Stromal cell of bone marrow (primary cell): ENCODE measurements around the gene CEACAM20.
"Not testable (repeated sequence)": the region's sequence is repeated elsewhere in the genome, so short reads cannot be mapped to it uniquely, and the experiment has no call there.

Source experiments
- DNase-seq: peaks from one replicate; pipeline ENCODE4 v3.0.0-alpha.2; 2012; ENCODE audit warnings: low read depth

Gene CEACAM20

GRCh38 chr19:44548736-44549135 is 19.3 kb upstream of the CEACAM20 start:
- no peak for DNase-seq

- no peak for DNase-seq
Measured at GRCh38 chr19:44544031-44544430, 14.6 kb upstream of the CEACAM20 start.

GRCh38 chr19:44542671-44543070 is 13.2 kb upstream of the CEACAM20 start:
- no peak for DNase-seq

- no peak for DNase-seq
Measured at GRCh38 chr19:44540736-44541135, 11.3 kb upstream of the CEACAM20 start.

GRCh38 chr19:44539991-44540390 is 10.5 kb upstream of the CEACAM20 start:
- no peak for DNase-seq

- no peak for DNase-seq
Measured at GRCh38 chr19:44539236-44539826, 9.9 kb upstream of the CEACAM20 start.

- not testable (repeated sequence) for DNase-seq
Measured at GRCh38 chr19:44535361-44535760, 5.9 kb upstream of the CEACAM20 start.

GRCh38 chr19:44532819-44533218 is 3.3 kb upstream of the CEACAM20 start:
- no peak for DNase-seq

GRCh38 chr19:44530777-44531176 is 1.3 kb upstream of the CEACAM20 start:
- no peak for DNase-seq

- DNase-seq = no peak
Measured at GRCh38 chr19:44527554-44527953, 1.9 kb downstream of the CEACAM20 start.

- DNase-seq = no peak
Measured at GRCh38 chr19:44525721-44526430, 3.6 kb downstream of the CEACAM20 start.

GRCh38 chr19:44521370-44521769 is 8.1 kb downstream of the CEACAM20 start:
- DNase-seq = no peak

- no peak for DNase-seq
Measured at GRCh38 chr19:44517146-44517545, 12.3 kb downstream of the CEACAM20 start.

- DNase-seq = no peak
Measured at GRCh38 chr19:44515907-44516306, 13.6 kb downstream of the CEACAM20 start.

- no peak for DNase-seq
Measured at GRCh38 chr19:44515031-44515430, 14.4 kb downstream of the CEACAM20 start.

- peak; percentile 26 for DNase-seq
Measured at GRCh38 chr19:44512326-44513298, 16.9 kb downstream of the CEACAM20 start.

- DNase-seq = no peak
Measured at GRCh38 chr19:44509478-44509877, 20.0 kb downstream of the CEACAM20 start.

GRCh38 chr19:44499962-44500949 is 29.2 kb downstream of the CEACAM20 start, which contains the start of gene ZNF180:
Gene ZNF180 (minus strand): TSS chr19:44500522. CDS start chr19:44497334, 3,188 bp downstream.
- DNase-seq = peak; percentile 80

GRCh38 chr19:44499559-44499958 is 29.9 kb downstream of the CEACAM20 start:
- no peak for DNase-seq

- DNase-seq = no peak
Measured at GRCh38 chr19:44498988-44499387, 30.5 kb downstream of the CEACAM20 start.

GRCh38 chr19:44496711-44497110 is 32.8 kb downstream of the CEACAM20 start:
- DNase-seq = no peak
